ENCODE results near the gene ZBTB2.

The ZBTB2 gene

DNA sequence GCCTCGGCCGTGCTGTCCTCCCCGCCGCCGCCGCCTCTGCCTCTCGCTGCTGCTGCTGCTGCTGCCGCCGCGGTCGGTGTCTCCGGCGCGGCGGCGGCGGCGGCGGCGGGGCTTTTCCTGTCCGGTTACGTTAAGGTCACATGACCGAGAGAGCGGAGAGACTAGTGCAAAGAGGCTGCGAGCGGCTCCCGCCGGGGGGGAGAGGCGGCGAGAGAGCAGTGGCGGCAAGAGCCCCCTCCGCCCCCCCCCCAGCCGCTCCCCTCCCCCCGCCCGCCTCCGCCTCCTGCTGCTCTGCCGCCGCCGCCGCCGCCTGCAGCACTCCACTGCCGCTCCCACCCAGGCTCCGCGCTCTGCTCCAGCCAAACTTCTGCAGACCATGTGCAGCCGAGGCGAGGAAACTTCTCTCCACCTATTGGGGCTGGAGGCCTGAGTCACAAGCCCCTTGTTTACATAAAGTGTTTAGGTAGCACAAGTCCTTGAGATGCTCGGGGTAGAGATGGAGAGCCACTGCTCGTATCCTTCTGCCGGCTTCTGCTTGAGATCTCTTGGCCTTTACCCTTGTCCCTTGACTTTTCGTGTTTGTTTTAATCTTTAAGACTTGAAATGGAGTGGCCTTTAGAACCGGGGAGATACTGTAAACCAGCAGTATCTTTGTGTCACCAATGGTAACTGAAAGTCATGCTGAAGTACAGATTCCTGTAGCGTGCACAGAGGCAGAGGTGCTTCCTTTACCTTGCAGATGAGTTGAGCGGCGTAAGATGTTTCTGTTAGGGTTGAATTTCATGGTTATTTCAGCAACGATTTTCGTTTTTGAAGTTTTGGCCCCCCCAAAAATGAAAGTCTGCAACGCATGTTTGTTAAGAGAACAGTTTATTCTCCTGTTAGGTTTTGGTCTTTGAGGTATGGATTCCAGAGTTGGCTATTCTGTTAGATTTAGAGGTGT is at the start of gene ZBTB2:
TSS of gene ZBTB2 (minus strand) at position 89 of the 943 bp plus-strand sequence. CDS start 17,922 bp downstream, outside the sequence.
- peak; percentile 77 for DNase-seq

- peak; percentile 30 for DNase-seq
These were observed 49.6 kb upstream of the ZBTB2 start for GRCh38 chr6:151440930-151441329.

DNA sequence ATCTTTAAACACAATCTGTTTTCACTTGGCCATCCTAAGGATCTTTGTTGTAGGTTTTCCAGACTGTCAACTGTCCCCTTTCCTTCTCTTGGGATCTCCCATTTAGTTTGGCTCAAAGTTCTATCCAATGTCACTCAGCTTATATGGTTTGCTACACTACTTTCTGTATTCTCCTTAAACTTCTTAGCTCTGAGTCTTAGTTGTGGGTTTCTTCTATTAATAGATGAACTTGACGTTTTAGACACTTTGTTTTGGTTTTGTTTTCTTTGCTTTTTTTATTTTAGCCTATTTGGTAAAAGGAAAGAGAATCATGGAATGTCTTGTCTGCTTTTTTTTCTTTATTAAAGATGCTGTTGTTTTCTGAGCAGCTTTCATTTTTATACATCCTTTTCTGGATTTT is 49.1 kb upstream of the ZBTB2 start:
- no peak for DNase-seq

- DNase-seq, result no peak
These were observed 46.0 kb upstream of the ZBTB2 start for GRCh38 chr6:151437401-151437800.

- DNase-seq, result peak; percentile 94
These were observed 45.4 kb upstream of the ZBTB2 start for GRCh38 chr6:151436802-151437201.

GRCh38 chr6:151436300-151436699 is 44.9 kb upstream of the ZBTB2 start:
- no peak for DNase-seq

DNA sequence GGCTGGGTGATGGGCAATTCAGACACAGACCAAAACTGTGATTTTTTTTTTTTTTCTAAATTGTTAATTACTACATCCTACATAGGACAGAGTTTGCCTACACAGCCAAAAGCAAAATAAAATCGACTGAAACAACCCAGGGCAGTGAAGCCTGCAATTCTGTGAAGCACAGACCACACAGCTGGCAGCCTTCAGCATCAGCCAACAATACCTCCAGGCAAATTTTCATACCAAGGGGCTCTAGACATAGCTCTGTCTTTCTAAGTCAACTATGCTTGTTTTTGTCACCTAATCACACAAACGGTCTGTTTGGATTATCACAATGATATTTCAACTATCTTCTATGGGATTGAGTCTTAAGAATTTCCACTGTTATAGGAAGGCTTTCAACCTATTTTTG is 43.0 kb upstream of the ZBTB2 start:
- DNase-seq, result no peak

DNA sequence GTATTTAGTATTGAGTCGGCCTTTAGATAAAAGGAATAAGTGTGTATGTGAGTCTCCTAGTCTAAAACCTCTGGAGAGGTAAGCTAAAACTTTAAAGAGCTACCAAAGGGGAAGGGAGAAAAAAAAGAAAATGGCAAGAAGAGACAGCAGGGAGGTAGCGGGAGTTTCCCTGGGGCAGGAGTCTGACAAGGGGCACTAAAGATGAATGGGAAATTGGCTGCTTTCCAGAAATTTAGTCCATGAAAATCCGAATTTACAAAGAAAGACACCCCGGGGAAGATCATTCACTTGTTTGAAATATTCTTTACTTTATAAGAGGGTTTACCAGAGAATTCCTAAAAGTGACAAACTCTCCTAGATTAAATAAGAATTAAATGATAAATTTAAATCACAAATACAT is 41.3 kb upstream of the ZBTB2 start:
- DNase-seq, result no peak

DNA sequence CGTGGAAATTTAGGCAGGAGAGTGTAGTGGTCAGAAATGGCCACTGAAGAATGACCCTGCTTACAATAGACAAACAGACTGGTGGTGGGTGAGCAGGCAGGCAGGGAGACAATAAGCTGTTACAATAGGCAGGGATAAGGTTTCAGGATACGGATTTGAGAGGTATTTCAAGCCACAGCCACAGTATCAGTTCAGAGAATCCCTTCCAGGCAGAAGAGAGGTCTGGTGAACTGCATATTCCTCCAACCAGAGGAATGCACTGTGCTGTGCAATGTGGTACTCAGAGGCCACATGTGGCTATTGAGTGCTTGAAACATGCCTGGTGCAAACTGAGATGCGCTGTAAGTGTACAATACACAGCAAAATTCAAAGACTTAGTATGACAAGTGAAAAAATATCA is 40.0 kb upstream of the ZBTB2 start:
- no peak for DNase-seq

GRCh38 chr6:151430886-151431285 is 39.5 kb upstream of the ZBTB2 start:
- no peak for DNase-seq

GRCh38 chr6:151428093-151428735 is 36.9 kb upstream of the ZBTB2 start:
- DNase-seq, result no peak

DNA sequence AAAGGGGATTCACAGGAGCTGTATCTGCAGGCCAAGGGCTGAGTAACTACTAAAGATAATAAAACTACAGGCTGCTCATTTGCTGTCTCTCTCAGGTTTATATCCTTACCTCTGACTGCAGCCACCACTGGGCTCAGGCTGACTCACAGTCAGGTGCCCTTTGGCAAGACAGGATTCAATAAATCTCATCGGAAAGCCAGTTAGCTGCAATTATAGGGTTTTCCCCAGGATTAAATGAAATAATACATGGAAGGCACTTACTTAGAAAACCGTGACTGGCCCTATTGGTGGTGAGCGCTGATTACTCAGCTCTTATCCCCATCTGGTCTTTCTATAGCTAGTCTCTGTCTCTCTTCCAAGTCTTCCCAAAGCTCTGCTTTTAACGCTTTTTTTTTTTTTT is 34.2 kb upstream of the ZBTB2 start:
- DNase-seq, result no peak

GRCh38 chr6:151422981-151423380 is 31.6 kb upstream of the ZBTB2 start:
- DNase-seq, result no peak

DNA sequence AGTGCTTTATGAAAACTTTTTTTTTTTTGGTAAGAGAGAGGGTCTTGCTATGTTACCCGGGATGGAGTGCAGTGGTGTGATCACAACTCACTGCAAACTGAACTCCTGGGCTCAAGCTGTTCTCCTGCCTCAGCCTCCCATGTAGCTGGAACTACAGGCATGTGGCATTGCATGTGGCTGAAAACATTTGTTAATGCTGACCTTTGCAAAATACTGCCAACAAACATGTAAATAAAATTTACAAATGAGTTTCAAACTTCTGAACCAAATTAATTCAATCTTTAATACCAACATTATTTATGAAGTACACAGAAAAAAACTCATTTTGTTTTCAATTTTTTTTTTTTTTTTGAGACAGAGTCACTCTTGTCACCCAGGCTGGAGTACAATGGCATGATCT is 26.1 kb upstream of the ZBTB2 start:
- no peak for DNase-seq

GRCh38 chr6:151414641-151415260 is 23.4 kb upstream of the ZBTB2 start:
- DNase-seq, result no peak

- no peak for DNase-seq
These were observed 22.2 kb upstream of the ZBTB2 start for GRCh38 chr6:151413372-151414145.

- DNase-seq, result no peak
These were observed 21.6 kb upstream of the ZBTB2 start for GRCh38 chr6:151412909-151413308.

- DNase-seq, result no peak
These were observed 18.3 kb upstream of the ZBTB2 start for GRCh38 chr6:151409679-151410078.

DNA sequence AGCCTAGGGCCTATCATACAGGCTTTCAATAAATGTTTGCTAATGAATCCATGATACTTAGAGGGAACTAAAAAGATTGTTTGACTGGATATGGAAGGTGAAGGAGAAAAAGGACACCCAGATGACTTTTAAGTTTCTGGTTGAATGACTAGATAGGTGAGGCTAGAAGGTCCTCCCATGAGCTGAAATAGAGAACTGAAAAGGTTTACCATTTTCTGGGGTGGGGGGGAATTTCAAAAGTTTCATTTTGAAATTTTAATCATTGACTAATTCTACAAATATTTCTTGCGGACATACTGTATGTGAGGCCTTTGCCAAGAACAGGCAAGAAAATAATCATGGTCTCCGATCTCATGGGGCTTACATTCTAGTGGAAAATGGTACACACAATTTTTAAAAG is 17.9 kb upstream of the ZBTB2 start:
- DNase-seq, result no peak

DNA sequence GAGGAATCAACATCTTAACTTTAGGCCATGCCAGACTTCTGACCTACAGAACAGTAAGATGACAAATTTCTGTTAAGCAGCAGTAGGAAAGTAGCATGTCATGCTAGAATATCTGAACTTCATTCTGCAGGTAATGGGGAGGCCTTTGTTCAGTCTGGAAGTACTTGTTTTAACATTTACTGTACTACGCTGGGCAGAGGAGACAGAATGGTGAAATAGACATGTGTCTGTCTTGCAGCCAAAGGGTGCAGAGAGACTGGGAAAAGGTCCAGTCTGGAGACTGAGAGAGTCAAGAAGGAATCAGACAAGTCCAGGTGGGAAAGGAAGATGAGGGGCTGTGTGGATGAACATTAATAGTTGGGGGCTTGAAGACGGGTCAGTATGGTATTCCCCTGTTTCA is 17.5 kb upstream of the ZBTB2 start:
- no peak for DNase-seq

- no peak for DNase-seq
These were observed 12.6 kb upstream of the ZBTB2 start for GRCh38 chr6:151403919-151404308.

- no peak for DNase-seq
These were observed 10.9 kb upstream of the ZBTB2 start for GRCh38 chr6:151402228-151402627.

- DNase-seq, result peak; percentile 76
These were observed 9.1 kb upstream of the ZBTB2 start for GRCh38 chr6:151400473-151400872.

All from fibroblast of skin of right quadriceps (primary cell).